C4-2B (cell line): Measurements from ENCODE around the gene RNF166.

Source experiments
- H3K27ac ChIP-seq: fragments of 450-650 bp; 2 replicates; pipeline ENCODE4 v1.5.1; 2017
- CTCF ChIP-seq: fragments of 450-650 bp; conservative IDR thresholded peaks from 2 replicates; pipeline ENCODE4 v1.5.1; 2017; ENCODE audit warnings: mild to moderate bottlenecking
- ZFX ChIP-seq: fragments of 450-650 bp; IDR thresholded peaks from 2 replicates; pipeline ENCODE4 v1.6.1; 2017

Gene RNF166

DNA sequence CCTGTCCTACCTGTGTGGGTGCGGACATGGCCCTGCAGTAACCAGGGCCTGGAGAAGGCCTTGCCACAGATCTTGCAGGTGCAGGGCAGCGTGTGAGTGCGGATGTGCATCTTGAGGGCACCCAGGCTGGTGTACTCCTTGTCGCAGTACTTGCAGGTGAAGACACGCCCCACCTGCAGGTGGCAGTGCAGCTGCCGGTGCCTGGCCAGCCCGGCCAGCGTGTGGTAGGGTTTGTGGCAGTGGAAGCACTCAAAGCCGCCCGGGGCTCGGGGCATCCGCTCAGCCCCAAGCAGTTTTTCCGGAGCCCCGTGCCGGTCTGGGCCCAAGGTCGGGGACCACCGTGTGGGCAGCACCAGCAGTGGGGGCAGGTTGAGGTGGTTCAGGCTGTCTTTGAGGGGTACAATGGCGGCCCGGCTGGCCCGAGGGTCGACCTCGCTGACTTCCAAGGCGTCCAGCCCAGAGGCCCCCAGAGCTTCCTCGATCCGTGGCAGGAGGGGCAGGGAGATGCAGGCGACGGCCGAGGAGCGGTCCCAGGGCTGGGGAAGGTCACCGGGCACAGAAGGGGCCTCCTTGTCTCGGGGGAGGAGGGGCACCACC, 25.0 kb downstream of the RNF166 start:
- TF ChIP-seq ZFX = no peak
- TF ChIP-seq CTCF = peak; percentile 83
- no peak overlapping the region for H3K27ac ChIP-seq

DNA sequence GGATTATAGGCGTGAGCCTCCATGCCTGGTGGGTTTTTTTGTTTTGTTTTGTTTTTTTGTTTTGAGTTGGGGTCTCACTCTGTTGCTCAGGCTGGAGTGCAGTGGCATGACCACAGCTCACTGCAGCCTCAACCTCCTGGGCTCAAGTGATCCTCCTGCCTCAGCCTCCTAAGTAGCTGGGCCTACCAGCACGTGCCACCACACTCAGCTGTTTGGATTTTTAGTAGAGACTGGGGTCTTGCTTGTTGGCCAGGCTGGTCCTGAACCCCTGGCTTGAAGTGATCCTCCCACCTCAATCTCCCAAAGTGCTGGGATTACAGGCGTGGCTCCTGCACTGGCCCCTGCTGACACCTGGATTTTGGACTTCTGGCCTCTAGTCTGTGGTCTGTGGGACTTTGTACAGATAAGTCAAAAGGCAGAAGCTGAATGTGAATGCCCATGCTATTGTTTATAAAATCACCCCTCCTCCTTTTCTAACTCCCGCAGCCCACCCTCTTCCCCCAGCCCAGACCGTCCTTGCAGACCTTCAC, 25.6 kb downstream of the RNF166 start:
- H3K27ac ChIP-seq = no peak overlapping the region
- TF ChIP-seq CTCF = no peak
- TF ChIP-seq ZFX = no peak

DNA sequence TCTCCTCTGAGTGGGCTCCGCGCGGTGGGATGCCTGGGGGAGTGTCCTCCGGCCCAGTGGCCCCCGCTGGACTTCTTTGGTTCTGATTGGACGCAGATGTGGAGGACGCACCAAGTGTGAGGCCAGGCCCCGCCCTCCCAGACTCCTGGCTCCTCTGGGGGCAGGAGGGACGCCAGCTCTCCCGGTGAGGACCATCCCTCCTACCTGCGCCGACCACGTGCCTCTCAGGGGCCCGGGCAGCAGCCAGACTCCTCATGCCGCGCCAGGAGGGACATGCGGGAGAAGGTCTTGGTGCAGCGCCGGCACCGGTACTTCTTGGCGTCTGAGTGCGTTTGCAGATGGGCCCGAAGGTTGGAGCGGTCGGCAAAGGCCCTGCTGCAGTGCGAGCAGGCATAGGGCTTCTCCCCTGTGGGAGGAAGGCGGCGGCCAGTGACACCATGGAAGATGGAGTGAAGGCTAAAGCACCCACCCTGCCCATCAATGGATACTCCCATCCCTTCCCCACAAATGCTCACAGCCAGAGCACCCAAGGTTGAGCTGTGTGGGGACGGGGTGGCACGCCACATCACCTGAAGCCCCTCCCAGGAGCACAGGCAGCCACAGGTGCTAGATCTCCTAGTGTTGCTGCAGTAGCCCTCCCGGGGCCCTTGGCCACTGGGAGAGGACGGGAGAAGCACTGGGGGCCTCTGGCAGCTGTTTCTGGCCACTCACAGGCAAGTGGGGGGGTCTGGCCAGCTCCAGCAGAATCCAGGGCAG, 27.8 kb downstream of the RNF166 start:
- no peak overlapping the region for H3K27ac ChIP-seq
- no peak for TF ChIP-seq ZFX
- TF ChIP-seq CTCF = no peak

DNA sequence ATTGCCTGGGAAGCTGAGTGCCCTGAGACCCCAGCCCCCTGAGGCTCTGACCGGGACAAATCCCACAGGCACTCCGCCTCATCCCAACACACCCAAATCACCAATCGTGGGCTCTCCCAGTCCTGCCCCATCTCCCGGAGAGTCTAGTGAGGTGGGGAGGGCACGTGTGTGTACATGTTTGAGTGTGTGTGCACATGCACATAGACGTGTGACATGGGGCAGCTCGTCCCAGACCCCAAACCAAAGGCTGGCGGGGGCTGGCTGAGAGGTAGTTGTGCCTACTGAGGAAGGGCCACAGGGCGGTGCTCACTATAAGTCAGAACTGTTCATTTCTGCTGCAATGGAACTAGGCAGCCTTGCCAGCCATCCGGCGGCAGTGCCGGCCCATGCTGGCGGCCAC, 28.5 kb downstream of the RNF166 start:
- no peak overlapping the region for H3K27ac ChIP-seq
- TF ChIP-seq ZFX = no peak
- no peak for TF ChIP-seq CTCF

DNA sequence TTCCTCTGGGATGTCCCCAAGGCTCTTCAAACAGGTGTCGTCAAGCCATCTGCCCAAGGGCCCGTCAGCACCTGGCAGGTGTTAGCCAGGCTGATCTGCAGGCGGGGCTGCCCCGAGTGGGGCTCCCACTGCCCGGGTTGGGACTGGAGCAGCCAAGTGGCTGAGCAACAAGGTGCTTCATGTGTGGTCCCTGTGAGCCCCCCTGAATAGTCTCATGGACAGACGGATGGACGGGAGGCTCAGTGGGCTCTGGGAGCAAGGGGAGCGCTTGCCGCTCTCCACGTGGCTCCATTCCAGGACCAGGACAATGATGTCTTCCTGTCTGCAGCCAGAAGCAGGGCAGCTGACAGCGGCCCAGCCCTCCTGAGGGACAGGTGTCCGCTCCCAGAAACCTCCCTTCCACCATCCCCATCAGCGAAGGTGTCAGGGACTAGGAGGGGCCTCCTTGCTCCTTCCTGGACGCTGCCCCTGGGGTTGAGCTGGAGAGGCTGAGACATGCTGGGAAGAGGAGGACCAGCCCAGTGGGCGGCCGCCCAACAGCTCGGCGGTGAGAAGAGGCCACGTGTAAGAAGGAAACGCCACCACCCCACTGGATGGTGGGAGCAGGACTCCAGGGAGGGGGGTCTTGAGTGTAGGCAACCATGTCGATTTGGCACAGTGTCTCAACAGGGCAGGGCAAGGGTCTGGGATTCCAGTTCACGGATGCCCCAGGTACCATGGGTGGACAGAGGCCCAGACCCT, 29.5 kb downstream of the RNF166 start:
- TF ChIP-seq ZFX = no peak
- no peak for TF ChIP-seq CTCF
- no peak overlapping the region for H3K27ac ChIP-seq

DNA sequence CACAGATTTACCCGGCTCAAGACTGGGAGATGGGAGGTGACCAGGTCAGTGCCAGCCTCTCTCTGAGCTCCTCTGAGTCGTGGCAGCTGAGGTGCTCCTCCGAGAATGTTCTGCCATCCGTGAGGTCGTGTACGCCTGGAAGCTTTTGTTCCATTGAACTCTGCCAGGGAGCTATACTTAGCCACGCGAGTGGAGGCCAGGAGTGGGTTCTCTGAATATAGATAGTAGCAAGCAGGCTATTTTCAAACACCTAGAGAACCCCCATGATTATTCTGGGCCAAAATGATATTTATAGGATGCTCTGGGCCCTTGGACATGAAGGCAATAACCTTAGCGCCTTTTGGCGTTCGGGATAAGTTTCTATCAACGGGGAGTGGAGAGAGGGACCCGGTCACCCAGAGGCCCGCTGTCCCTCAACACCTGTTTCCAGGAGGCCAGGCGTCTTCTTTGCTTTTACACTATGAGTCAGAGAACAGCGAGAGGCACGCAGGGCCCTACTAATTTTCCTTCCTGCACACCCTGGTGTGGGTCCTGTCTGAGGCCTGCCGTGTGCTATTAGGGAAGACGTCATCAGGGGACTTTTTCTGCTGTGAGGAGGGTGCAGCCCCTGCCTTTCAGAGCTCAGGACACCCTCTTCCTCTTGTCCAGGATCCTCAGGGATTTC, 32.4 kb downstream of the RNF166 start:
- no peak overlapping the region for H3K27ac ChIP-seq
- TF ChIP-seq CTCF (no peak), ZFX (no peak)
